Stimulated activated CD4-positive, alpha-beta T cell treated with anti-CD3 and anti-CD28 coated beads, Interleukin-15, amount 100 ng/mL, for 1 hour (primary cell): Measurements from ENCODE around the gene UEVLD.

Source experiments
- DNase-seq, 2 donors: peaks; one replicate each; pipeline ENCODE4 v3.0.0-alpha.2; 2020; ENCODE audit warnings: low read depth in 1 of 2, low spot score in 1 of 2

Gene UEVLD

GRCh38 chr11:18502352-18502751, 86.2 kb downstream of the UEVLD start:
- DNase-seq: no peak

GRCh38 chr11:18501629-18502028, 86.9 kb downstream of the UEVLD start:
- DNase-seq: no peak

GRCh38 chr11:18498039-18498438, 90.5 kb downstream of the UEVLD start:
- DNase-seq: no peak

- DNase-seq: no peak
These were observed 92.8 kb downstream of the UEVLD start for GRCh38 chr11:18495703-18496102.

- no peak for DNase-seq
These were observed 93.3 kb downstream of the UEVLD start for GRCh38 chr11:18495271-18495670.

- DNase-seq: no peak
These were observed 95.2 kb downstream of the UEVLD start for GRCh38 chr11:18493310-18493709.

GRCh38 chr11:18492888-18493287, 95.6 kb downstream of the UEVLD start:
- no peak for DNase-seq

GRCh38 chr11:18491924-18492323, 96.6 kb downstream of the UEVLD start:
- no peak for DNase-seq

- no peak for DNase-seq
These were observed 97.6 kb downstream of the UEVLD start for GRCh38 chr11:18490736-18491485.

- no peak for DNase-seq
These were observed 98.2 kb downstream of the UEVLD start for GRCh38 chr11:18490319-18490718.

GRCh38 chr11:18485913-18486528, 102.5 kb downstream of the UEVLD start:
- DNase-seq: no peak
